Measurements from ENCODE around the gene POLRMT.

POLRMT gene

DNA sequence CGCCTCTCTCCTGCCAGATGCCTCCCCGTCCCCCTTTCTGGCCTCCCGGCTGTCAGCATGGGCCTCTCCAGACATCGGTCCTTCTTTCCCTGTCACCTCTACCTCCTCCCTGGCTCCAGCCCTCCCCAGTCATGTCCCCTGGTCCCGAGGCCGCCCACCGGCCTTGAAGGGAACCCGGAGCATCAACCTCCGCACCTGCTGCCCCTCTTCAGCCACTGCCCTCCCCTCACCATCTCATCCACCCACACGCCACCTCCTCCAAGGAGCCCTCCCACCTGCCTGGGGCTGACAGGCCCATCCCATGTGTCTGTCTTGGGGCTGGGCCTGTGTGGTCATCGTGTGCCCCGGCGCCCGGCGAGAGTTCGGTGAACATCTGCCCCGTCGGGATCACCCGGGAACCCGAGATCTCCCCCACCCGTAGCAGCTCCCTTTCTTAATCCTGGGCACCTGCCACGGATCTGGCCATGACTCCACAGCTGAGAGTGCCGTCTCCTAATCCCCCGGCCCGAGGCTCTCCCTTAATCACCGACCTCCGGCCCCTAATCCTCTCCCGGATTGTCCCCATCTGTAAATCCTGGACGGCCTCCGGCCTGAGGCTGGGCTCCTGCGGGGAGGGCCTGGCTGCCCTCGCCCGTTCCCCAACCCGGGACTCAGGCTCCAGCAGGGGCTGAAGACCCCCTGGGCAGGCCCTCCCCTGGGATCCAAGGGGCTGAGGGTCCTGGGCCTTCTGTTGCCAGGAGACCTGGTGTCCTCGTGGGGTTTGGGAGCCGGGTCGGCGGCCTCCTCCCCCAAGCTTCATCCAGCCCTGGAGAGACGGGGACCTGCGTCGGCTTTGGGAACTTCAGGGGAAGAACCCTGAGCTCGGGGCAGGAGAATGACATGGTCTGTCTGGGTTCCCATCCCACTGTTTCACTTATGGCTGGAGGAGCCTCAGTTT is 37.7 kb downstream of the POLRMT start:
- H3K36me3 ChIP-seq, result no peaks in the 10 kb centered on the region
- peak; percentile 97 for DNase-seq
- TF ChIP-seq, protein P1, sequence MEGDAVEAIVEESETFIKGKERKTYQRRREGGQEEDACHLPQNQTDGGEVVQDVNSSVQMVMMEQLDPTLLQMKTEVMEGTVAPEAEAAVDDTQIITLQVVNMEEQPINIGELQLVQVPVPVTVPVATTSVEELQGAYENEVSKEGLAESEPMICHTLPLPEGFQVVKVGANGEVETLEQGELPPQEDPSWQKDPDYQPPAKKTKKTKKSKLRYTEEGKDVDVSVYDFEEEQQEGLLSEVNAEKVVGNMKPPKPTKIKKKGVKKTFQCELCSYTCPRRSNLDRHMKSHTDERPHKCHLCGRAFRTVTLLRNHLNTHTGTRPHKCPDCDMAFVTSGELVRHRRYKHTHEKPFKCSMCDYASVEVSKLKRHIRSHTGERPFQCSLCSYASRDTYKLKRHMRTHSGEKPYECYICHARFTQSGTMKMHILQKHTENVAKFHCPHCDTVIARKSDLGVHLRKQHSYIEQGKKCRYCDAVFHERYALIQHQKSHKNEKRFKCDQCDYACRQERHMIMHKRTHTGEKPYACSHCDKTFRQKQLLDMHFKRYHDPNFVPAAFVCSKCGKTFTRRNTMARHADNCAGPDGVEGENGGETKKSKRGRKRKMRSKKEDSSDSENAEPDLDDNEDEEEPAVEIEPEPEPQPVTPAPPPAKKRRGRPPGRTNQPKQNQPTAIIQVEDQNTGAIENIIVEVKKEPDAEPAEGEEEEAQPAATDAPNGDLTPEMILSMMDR (IDR thresholded peaks at IDR 0.05; ENCODE audit: low read depth, low read length), result no peak
- peak overlapping the region; percentile 19 for H3K4me3 ChIP-seq (ENCODE audit: low read depth, low read length)
- no peak overlapping the region for H3K27ac ChIP-seq
- peaks cover 3% of the 10 kb centered on the region for H3K9me3 ChIP-seq (ENCODE audit: severe bottlenecking)
- peaks cover 55% of the 10 kb centered on the region for H3K27me3 ChIP-seq (ENCODE audit: insufficient read depth, low read depth, severe bottlenecking)

DNA sequence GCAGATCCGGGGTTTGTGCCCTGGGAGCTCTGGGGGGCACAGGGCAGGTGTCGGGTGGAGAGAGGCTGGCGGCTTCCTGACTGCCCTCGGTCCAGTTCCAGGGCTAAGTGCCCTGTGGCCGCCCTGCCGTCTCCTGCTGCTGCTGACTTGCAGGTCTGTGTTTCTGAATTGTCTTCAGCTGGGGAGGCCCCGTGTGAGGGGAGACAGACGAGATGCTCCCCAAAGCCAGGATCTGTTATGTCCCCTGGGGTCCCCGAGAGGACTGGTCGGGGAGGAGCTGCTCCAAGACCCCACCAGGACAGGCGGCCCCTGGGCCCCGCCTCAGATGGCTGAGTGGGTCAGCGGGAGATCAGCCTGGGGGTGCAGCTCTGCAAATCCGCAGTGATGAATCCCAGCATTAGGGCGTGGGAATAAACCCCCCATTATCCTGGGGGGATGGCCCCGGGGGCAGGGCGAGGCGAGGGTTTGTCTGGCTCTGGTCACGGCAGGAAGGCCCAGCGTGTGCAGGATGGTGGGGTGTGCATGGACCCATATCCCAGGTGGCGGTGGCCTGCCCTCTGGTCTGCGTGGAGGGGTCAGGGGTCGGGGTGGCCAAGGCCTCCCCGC is 39.0 kb downstream of the POLRMT start:
- TF ChIP-seq, protein P1 (IDR thresholded peaks at IDR 0.05; ENCODE audit: low read depth, low read length), result no peak
- Histone ChIP-seq H3K36me3 (no peaks in the 10 kb centered on the region), H3K27me3 (ENCODE audit: insufficient read depth, low read depth, severe bottlenecking) (peaks cover 55% of the 10 kb centered on the region), H3K27ac (no peak overlapping the region), H3K9me3 (ENCODE audit: severe bottlenecking) (peaks cover 3% of the 10 kb centered on the region), H3K4me3 (ENCODE audit: low read depth, low read length) (no peak overlapping the region)
- DNase-seq, result no peak

DNA sequence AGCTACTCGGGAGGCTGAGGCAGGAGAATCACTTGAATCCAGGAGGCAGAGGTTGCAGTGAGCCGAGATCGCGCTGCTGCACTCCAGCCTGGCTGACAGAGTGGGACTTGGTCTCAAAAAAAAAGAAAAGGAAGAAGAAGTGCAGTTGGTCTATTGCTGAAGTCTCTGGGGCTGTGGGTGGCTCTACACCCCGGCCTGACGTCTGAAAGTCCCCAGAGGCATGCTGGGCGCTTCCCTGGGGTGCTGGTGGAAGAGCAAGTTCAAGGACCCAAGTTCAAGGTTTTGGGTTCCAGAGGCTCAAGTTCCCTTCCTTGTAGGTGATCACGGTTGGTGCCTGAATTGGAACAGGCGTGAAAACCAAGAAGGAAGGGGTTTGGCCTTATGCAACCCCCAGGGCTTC is 39.8 kb downstream of the POLRMT start:
- TF ChIP-seq, protein P1 (IDR thresholded peaks at IDR 0.05; ENCODE audit: low read depth, low read length), result no peak
- peaks cover 63% of the 10 kb centered on the region for H3K27me3 ChIP-seq (ENCODE audit: insufficient read depth, low read depth, severe bottlenecking)
- no peak overlapping the region for H3K4me3 ChIP-seq (ENCODE audit: low read depth, low read length)
- no peaks in the 10 kb centered on the region for H3K36me3 ChIP-seq
- DNase-seq, result no peak
- peaks cover 3% of the 10 kb centered on the region for H3K9me3 ChIP-seq (ENCODE audit: severe bottlenecking)
- H3K27ac ChIP-seq, result no peak overlapping the region

DNA sequence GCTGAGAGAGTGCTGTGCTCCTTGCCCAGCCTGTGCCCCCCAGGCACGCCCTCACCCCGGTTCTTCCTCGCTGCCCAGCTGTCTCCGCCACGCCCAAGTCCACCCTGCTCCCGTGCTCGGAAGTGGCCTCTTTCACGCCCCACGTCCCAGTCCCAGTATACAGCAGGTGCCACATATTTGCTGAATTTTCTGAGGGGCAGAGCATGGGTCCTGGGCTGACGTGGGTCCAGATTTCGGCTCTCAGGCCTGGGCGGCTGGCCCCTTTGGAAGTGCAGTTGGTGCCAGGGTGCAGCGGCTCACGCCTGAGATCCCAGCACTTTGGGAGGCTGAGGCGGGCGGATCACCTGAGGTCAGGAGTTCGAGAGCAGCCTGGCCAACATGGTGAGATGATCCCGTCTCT is 40.3 kb downstream of the POLRMT start:
- Histone ChIP-seq H3K27me3 (ENCODE audit: insufficient read depth, low read depth, severe bottlenecking) (peaks cover 64% of the 10 kb centered on the region), H3K27ac (no peak overlapping the region), H3K9me3 (ENCODE audit: severe bottlenecking) (peaks cover 3% of the 10 kb centered on the region), H3K36me3 (no peaks in the 10 kb centered on the region), H3K4me3 (ENCODE audit: low read depth, low read length) (no peak overlapping the region)
- TF ChIP-seq, protein P1 (IDR thresholded peaks at IDR 0.05; ENCODE audit: low read depth, low read length), result no peak
- no peak for DNase-seq

DNA sequence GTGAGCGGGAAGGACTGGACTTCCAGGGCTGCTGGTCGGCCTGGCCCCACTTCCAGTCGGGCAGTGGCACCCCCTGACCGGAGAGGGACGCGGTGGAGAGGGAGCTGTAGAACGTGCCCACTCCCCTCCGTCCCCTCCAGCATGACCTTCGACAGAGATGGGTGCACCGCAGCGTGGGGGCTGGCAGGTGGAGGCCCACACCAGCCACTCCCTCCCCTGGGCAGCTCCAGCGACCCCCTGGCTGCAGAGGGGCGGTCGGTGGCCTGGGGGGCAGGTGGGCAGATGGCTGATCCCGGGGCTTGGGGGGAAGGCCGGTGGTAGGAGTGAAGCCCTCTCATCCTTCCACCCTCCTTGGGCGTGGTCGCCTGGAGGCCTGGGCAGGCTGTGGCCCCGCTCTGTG is 41.2 kb downstream of the POLRMT start:
- DNase-seq, result no peak
- Histone ChIP-seq H3K27me3 (ENCODE audit: insufficient read depth, low read depth, severe bottlenecking) (peaks cover 65% of the 10 kb centered on the region), H3K27ac (no peak overlapping the region), H3K36me3 (no peaks in the 10 kb centered on the region), H3K9me3 (ENCODE audit: severe bottlenecking) (no peaks in the 10 kb centered on the region), H3K4me3 (ENCODE audit: low read depth, low read length) (no peak overlapping the region)
- TF ChIP-seq, protein P1 (IDR thresholded peaks at IDR 0.05; ENCODE audit: low read depth, low read length), result no peak

All from WERI-Rb-1 (cell line).